ENCODE measurements around the gene TUBAL3.

GRCh38 chr10:5412277-5412941 lies 7.8 kb upstream of the TUBAL3 start, which contains the start of gene NET1:
- TF ChIP-seq CTCF (IDR thresholded peaks at IDR 0.05) (no peak), POLR2A (IDR thresholded peaks at IDR 0.05) (peak; percentile 71 to 85 (median 79))
